Measurements from ENCODE around the gene GSTM4. TPM values are rescaled to one million over a fixed set of nuclear protein-coding genes. Genes with fewer than 3 reads are reported as not detected.
"Not testable (repeated sequence)": the region's sequence is repeated elsewhere in the genome, so short reads cannot be mapped to it uniquely, and the experiment has no call there.

The GSTM4 gene
- total and polyA plus RNA-seq, 2 of the 4 experiments (the other 2 are of a cell fraction): 10.4 to 37.8 TPM

DNA sequence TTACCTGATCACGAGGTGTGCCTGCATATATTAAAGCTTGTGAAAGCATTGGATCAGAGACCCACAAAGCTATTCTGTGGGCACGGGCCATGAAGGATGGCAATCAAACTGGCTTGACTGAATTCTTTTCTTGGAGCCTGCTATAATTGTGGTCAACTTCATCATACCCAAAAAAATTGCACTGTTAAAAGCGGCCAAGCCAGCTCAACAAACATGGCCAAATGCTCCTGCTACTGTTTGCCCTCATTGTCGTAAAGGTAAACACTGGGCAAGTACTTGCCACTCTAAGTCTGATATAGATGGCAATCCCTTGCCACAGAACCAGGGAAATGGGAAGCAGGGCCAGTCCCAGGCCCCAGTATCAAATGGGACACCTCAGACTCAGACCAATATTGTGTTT lies 49.5 kb downstream of the GSTM4 start:
- POLR2A ChIA-PET (ENCODE audit: unreplicated experiment): no interaction called here
- CTCF ChIA-PET: no interaction called here

DNA sequence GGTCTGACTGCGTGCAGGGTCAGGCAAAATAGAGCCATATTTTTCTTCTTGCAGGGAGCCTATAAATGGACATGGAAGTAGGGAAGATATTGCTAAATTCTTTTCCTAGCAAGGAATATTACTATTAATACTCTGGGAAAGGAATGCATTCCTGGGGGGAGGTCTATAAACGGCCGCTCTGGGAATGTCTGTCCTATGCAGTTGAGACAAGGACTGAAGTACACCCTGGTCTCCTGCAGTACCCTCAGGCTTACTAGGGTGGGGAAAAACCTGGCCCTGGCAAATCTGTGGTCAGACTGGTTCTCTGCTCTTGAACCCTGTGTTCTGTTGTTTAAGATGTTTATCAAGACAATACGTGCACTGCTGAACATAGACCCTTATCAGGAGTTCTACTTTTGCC lies 53.0 kb downstream of the GSTM4 start:
- H2BK5ac ChIP-seq (ENCODE audit: low read depth, low read length, poor library complexity, severe bottlenecking); H3K56ac ChIP-seq (ENCODE audit: extremely low read depth, insufficient read depth, low read length); H3K27ac ChIP-seq (ENCODE audit: insufficient read depth, low read length); H3K14ac ChIP-seq (replicated peaks; ENCODE audit: low read depth, low read length); BruUV-seq (replicated peaks); H3K79me1 ChIP-seq (ENCODE audit: low read depth in 1 of 2, low read length in 2 of 2); H3K27me3 ChIP-seq (ENCODE audit: control insufficient read depth, insufficient read depth, low read length); H4K5ac ChIP-seq (ENCODE audit: low read depth, low read length); H3K4ac ChIP-seq (ENCODE audit: low read depth, low read length); H3K4me3 ChIP-seq (ENCODE audit: insufficient read depth, low read depth, low read length); H3K9me3 ChIP-seq (ENCODE audit: control insufficient read depth, insufficient read depth, low read length); H2BK20ac ChIP-seq (ENCODE audit: low read depth, low read length); dilution Hi-C loops (cut with HindIII; ENCODE audit: low sequenced_read_pairs, unreplicated experiment); H3K36me3 ChIP-seq (ENCODE audit: control insufficient read depth, insufficient read depth, low read length); H3K9ac ChIP-seq (ENCODE audit: low read depth, low read length); CTCF ChIA-PET; POLR2A ChIA-PET (ENCODE audit: unreplicated experiment); H4K91ac ChIP-seq (ENCODE audit: insufficient read depth, low read depth, low read length); H4K8ac ChIP-seq (ENCODE audit: low read depth in 2 of 2, low read length in 2 of 2); H2BK15ac ChIP-seq (ENCODE audit: low read depth, low read length); H2AK9ac ChIP-seq (replicated peaks; ENCODE audit: low read depth, low read length, poor library complexity); H2AFZ ChIP-seq (replicated peaks; ENCODE audit: low read length, poor library complexity); H3K4me2 ChIP-seq (ENCODE audit: low read depth, low read length); ATAC-seq (ENCODE audit: low read depth); H3K4me1 ChIP-seq (ENCODE audit: control insufficient read depth, insufficient read depth, low read length); H3K23ac ChIP-seq (ENCODE audit: low read depth, low read length); H2AK5ac ChIP-seq (ENCODE audit: low read depth, low read length); DNase-seq; H3K18ac ChIP-seq (ENCODE audit: low read depth, low read length); H3K9me1 ChIP-seq (ENCODE audit: insufficient read depth, low read length); in situ Hi-C loops (cut with MboI; ENCODE audit: low sequenced_read_pairs); H2BK120ac ChIP-seq (ENCODE audit: low read depth, low read length); intact Hi-C loops (cut with micrococcal nuclease); H4K20me1 ChIP-seq (ENCODE audit: insufficient read depth, low read length): not testable (repeated sequence)
- WGBS, 2 experiments (ENCODE audit: extremely low coverage in 2 of 2, insufficient read length in 1 of 2): no CpG with 5 or more reads among the region's 4 CpGs

More for the DNA sequence above, 49.5 kb downstream of the GSTM4 start:
- Histone ChIP-seq H3K56ac (ENCODE audit: extremely low read depth, insufficient read depth, low read length) (no peak overlapping the region), H2BK5ac (ENCODE audit: low read depth, low read length, poor library complexity, severe bottlenecking) (no peak overlapping the region), H2AFZ (replicated peaks; ENCODE audit: low read length, poor library complexity) (no peak overlapping the region), H4K5ac (ENCODE audit: low read depth, low read length) (no peak overlapping the region), H3K4me3 (ENCODE audit: insufficient read depth, low read depth, low read length) (no peak overlapping the region), H2BK15ac (ENCODE audit: low read depth, low read length) (no peak overlapping the region), H3K27ac (ENCODE audit: insufficient read depth, low read length) (no peak overlapping the region), H2BK20ac (ENCODE audit: low read depth, low read length) (no peak overlapping the region), H3K36me3 (ENCODE audit: control insufficient read depth, insufficient read depth, low read length) (no peaks in the 10 kb centered on the region), H3K27me3 (ENCODE audit: control insufficient read depth, insufficient read depth, low read length) (no peaks in the 10 kb centered on the region; the same call in 1 of the 2 replicates), H3K23ac (ENCODE audit: low read depth, low read length) (no peak overlapping the region), H2AK5ac (ENCODE audit: low read depth, low read length) (no peak overlapping the region), H4K20me1 (ENCODE audit: insufficient read depth, low read length) (no peaks in the 10 kb centered on the region), H3K18ac (ENCODE audit: low read depth, low read length) (no peak overlapping the region), H3K9ac (ENCODE audit: low read depth, low read length) (no peak overlapping the region), H3K4me1 (ENCODE audit: control insufficient read depth, insufficient read depth, low read length) (no peaks in the 10 kb centered on the region), H3K14ac (replicated peaks; ENCODE audit: low read depth, low read length) (no peak overlapping the region), H2BK120ac (ENCODE audit: low read depth, low read length) (no peak overlapping the region), H3K4me2 (ENCODE audit: low read depth, low read length) (no peak overlapping the region), H3K4ac (ENCODE audit: low read depth, low read length) (no peak overlapping the region), H3K9me3 (ENCODE audit: control insufficient read depth, insufficient read depth, low read length) (peaks cover 12% of the 10 kb centered on the region), H4K8ac (ENCODE audit: low read depth in 2 of 2, low read length in 2 of 2) (no peak overlapping the region), H3K9me1 (ENCODE audit: insufficient read depth, low read length) (no peaks in the 10 kb centered on the region), H4K91ac (ENCODE audit: insufficient read depth, low read depth, low read length) (no peak overlapping the region), H3K79me1 (ENCODE audit: low read depth in 1 of 2, low read length in 2 of 2) (no peaks in the 10 kb centered on the region), H2AK9ac (replicated peaks; ENCODE audit: low read depth, low read length, poor library complexity) (no peak overlapping the region)
- BruUV-seq (replicated peaks): no TSS peak
- dilution Hi-C loops (cut with HindIII; ENCODE audit: low sequenced_read_pairs, unreplicated experiment): no loop called here
- 51% methylated on average over 3 of the region's 4 CpGs; no CpG with 5 or more reads in 1 of the 2 experiments for WGBS, 2 experiments (ENCODE audit: extremely low coverage in 2 of 2, insufficient read length in 1 of 2)
- in situ Hi-C loops (cut with MboI; ENCODE audit: low sequenced_read_pairs): no loop called here
- intact Hi-C loops (cut with micrococcal nuclease): no loop called here
- TF ChIP-seq NFE2L2 (IDR thresholded peaks at IDR 0.05; ENCODE audit: low read depth, low read length) (no peak), RAD21 (IDR thresholded peaks at IDR 0.05; ENCODE audit: low read length) (no peak), MAFK (IDR thresholded peaks at IDR 0.05; ENCODE audit: low read depth, low read length) (no peak), POLR2A (IDR thresholded peaks at IDR 0.05; ENCODE audit: low read depth, low read length) (no peak), RCOR1 (IDR thresholded peaks at IDR 0.05; ENCODE audit: insufficient replicate concordance, low read length) (no peak)
- ATAC-seq (ENCODE audit: low read depth) (no peak), DNase-seq (peak; percentile 0)
